Activated CD4-positive, alpha-beta T cell treated with anti-CD3 and anti-CD28 coated beads, Interleukin-10, Interleukin-2, amounts not matched to agents 100 ng/mL and 50 ng/mL, durations not matched to agents 16 hours and 8 hours (primary cell): ENCODE data around the gene VWA5B2.
A peak's percentile ranks its signal among the peaks of the same experiment; 100 is the strongest.
"Not testable (repeated sequence)": the region's sequence is repeated elsewhere in the genome, so short reads cannot be mapped to it uniquely, and the experiment has no call there.

ENCODE experiments used
- DNase-seq: peaks from one replicate; pipeline ENCODE4 v3.0.0-alpha.2; 2020

Gene VWA5B2

DNA sequence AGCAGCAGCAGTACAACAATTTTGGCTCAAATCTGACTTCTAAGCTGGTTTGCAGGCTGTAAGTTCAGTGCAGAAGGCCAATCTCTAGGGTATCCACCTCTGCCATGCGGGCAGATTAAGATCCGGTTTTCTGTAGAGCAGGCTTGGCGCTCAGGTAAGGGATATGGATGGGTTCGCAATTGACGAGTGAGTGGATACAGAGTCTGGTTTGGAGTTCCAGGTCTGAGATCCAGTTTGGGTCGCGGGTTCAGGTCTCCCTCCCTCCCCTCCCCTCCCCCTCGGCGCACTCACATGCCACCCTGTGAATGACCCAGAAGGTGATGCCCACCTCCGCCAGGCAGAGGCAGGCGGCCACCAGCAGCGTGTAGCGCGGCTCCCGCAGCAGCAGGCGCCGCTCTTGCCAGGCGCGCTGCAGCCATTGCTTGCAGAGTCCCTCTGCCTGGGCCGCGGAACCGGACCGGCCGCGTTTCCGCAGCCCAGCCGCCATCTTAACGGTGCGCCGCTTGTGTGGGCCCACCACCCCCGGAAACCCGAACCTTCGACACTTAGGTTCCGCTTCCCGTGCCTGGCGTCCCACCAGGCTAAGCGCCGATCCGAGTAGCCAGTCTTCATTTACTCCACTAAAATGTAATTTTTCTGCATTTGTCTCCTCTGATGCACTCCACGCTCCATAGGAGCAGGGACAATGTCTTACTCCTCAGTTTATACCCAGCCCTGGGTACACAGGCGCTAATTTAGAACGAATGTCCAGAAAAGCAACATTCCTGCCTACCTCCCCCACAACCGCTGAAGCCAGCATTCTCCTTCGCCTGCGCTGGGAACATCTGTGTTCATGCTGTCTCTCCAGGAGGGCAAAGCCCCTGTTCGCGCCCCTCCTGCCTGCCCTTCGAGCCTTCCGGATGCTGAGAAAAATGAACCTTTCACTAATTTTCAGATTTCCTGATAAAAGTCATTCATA lies 19.3 kb downstream of the VWA5B2 start, which contains the start of gene ALG3:
TSS of gene ALG3 (minus strand) at position 509 of the 958 bp plus-strand sequence. CDS start at position 487, 22 bp downstream.
- DNase-seq: peak; percentile 90

DNA sequence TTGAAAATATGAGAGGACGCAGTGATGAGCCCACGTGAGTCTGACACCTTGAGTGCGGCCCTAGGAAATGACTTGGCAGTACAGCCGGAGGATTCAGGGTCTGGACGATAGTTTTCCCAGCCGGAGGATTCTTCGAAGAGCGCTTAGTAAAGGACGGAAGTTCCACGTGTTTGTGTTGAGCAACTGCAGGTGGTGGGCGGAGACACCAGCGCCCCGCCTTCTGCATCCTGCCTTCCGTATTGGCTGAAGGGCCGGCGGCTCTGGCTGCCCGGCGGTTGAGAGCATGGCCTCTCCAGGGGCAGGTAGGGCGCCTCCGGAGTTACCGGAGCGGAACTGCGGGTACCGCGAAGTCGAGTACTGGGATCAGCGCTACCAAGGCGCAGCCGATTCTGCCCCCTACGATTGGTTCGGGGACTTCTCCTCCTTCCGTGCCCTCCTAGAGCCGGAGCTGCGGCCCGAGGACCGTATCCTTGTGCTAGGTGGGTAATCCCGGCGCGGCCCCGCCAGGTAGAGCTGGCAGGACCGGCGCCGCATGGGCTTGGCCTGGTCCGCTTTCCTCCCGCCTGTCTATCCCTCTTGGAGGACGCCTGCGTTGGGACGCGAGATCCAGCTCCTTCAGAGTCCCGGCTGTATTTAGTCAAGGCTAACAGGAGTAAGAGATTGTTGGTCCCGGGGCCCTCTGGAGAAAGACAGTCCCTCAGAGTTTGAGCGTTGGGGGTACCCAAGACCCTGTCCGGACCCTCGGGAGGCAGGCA lies 20.2 kb downstream of the VWA5B2 start, which contains the start of gene EEF1AKMT4:
TSS of gene EEF1AKMT4 (plus strand) at position 261 of the 755 bp plus-strand sequence. CDS start at position 284, 23 bp downstream.
- peak; percentile 99 for DNase-seq

DNA sequence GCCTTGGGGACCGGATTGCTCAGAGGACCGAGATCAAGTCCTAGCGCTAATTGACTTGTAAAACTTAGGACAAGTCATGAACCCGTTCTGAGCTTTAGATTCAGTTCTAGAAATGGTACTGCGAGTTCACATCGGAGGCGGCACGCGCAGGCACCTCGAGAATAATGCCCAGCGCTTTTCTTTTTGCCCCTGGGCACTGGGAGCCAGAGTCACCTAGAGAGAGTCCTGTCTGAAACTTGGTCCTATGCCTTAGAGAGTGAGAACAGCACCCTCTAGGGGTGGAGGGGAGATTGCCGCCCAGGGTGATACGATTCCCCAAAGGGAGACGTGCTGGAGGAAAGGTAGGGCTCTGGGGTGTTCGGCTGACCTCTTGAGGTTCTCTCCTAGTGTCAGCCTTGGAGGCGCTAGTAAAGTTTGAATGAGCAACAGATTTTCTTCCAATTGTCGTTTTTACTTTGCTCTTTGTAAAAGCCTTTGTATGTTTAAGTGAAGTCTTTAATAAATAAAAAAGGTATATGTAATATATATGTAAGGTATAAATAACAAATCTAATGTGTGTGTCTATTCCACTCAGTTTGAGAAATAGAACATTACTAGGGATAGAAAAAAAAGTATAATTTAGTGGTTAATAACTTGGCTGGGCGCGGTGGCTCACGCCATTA lies 20.9 kb downstream of the VWA5B2 start:
- peak; percentile 95 for DNase-seq

GRCh38 chr3:184255291-184256039 lies 26.1 kb downstream of the VWA5B2 start:
- DNase-seq: peak; percentile 52

DNA sequence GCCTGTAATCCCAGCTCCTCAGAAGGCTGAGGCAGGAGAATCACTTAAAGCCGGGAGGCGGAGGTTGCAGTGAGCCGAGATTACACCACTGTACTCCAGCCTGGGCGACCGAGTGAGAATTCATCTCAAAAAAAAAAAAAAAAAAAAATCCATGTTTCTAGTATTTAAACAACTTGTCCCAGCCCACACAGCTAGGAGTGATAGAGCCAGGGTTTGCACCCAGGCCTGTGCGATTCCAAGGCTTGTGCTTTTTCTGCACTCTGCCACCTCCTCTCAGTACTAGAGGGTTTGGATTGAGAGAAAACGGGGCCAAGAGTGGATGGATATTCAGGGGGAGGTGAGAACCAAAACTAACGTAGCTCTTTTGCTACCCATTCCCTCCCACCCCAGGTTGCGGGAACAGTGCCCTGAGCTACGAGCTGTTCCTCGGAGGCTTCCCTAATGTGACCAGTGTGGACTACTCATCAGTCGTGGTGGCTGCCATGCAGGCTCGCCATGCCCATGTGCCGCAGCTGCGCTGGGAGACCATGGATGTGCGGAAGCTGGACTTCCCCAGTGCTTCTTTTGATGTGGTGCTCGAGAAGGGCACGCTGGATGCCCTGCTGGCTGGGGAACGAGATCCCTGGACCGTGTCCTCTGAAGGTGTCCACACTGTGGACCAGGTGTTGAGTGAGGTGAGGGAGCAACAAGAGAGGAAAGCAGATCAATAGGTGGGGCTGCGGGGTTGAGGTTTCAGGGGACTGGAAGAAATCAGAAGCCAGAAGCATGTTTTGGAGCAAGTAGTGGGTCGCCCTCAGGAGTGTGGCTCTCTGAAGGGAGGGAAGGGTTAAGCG lies 27.9 kb downstream of the VWA5B2 start:
- DNase-seq: no peak

GRCh38 chr3:184258926-184259325 lies 29.5 kb downstream of the VWA5B2 start:
- no peak for DNase-seq

DNA sequence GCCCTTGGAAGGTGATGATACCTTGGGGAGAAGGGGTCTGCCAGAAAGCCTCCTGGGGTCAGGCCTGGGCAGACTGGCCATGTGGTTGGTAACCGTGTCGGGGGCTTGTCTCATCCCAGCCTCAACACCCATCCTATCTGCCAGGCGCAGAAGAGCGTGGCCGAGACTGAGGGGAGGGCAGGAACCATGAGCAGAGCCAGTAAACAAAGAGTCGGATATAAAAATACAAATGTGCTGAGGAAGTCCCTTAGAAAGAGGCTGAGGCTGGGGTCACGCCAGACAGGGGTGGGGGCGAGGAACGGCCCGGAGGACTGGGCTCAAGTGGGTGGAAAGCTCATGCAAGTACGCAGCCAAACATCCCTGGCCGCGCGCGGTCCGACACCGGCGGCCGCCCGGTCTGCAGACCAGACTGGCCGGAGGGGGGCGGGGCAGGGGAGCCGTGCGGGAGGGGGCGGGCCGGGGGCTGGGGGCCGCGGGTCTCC lies 30.1 kb downstream of the VWA5B2 start:
- no peak for DNase-seq

- DNase-seq: no peak
Observed at GRCh38 chr3:184259878-184260723, 30.7 kb downstream of the VWA5B2 start.

DNA sequence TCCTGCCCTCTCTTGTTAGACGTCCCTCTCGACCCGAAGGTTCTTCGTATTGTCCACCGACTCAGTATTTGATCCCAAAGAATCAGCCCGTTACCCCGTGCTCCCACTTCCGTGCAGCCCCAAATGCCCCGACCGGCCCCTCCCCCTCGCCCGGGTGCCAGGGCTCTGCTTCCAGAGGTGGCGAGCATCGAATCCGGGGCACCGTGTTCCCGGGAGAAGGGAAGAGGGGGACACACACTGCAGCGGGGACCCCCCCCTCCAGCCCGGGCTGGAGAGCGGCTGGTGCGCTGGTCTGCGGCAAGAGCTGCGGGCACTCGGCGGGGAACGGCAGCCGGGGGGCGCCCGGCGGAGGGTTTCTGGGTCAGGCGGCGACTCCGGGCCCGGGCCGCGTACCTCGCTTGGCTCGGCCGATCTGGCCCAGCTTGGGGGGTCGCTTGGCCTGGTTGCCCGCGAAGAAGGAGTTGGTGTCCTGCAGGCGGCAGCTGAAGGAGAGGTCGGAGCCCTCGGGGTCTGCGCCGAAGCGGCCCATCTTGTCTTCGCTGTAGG lies 31.4 kb downstream of the VWA5B2 start:
- no peak for DNase-seq

- peak; percentile 69 for DNase-seq
Observed at GRCh38 chr3:184261270-184261853, 32.0 kb downstream of the VWA5B2 start, which contains the start of gene CAMK2N2. CAMK2N2 (minus strand) TSS chr3:184261553; CDS start chr3:184261285, 268 bp downstream.

GRCh38 chr3:184261854-184262763 lies 32.7 kb downstream of the VWA5B2 start:
- DNase-seq: no peak

GRCh38 chr3:184262764-184263179 lies 33.4 kb downstream of the VWA5B2 start:
- DNase-seq: no peak

GRCh38 chr3:184267249-184267648 lies 37.9 kb downstream of the VWA5B2 start:
- DNase-seq: not testable (repeated sequence)

DNA sequence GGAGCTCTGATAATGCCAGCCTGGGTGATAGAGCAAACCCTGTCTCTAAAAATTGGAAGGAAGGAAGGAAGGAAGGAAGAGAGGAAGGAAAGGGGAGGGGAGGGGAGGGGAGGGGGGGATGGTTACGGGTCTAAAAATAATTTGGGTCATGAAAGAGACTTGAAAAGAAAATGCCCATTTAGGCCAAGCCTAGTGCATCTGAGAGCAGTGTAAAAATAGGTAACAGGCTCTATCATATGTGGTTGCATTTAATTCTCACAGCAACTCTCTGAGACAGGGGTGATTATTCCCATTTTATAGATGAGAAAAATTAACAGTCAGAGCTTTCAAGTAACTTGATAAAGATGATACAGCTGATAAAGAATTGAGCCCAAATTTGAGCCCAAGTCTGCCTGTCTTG lies 42.9 kb downstream of the VWA5B2 start:
- DNase-seq: no peak

- no peak for DNase-seq
Observed at GRCh38 chr3:184275381-184275701, 46.0 kb downstream of the VWA5B2 start.

- no peak for DNase-seq
Observed at GRCh38 chr3:184275961-184276910, 46.9 kb downstream of the VWA5B2 start, which contains the start of gene ECE2. ECE2 (plus strand) TSS chr3:184276022; CDS start chr3:184276154, 132 bp downstream.

DNA sequence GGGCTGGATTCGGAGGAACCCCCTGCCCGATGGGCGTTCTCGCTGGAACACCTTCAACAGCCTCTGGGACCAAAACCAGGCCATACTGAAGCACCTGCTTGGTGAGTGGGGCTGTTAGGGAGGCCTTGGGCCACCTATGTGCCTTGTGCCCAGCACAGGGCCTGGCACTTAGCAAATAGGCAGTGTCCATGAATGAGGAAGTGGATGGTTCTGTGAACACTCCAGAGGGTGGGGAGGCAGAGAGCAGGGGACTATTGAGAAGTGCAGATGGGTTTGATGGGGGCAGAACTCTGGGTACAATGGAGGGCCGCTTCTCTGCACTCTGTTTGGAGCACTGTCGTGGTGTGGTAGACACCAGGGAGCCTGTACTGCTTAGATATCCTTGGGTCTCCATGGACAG lies 48.0 kb downstream of the VWA5B2 start:
- no peak for DNase-seq
